Left lung (tissue), 10 donors: ENCODE measurements around the gene PRPF4. TPM values are rescaled to one million over a fixed set of nuclear protein-coding genes. Genes with fewer than 3 reads are reported as not detected.
A peak's percentile ranks its signal among the peaks of the same experiment; 100 is the strongest.

ENCODE experiments used
- ATAC-seq: fragments of 200-7000 bp; cut with Tn5 transposase; one replicate; pipeline ENCODE4 v1.9.1; 2020; ENCODE audit warnings: moderate library complexity
- DNase-seq, 4 donors: peaks; one replicate each; pipeline ENCODE4 v3.0.0-alpha.2; 2013 to 2020
- H3K27ac ChIP-seq, 2 donors: fragments of 200-600 bp; sonication (generic) in 1 of 2; one replicate each; pipeline versions ENCODE4 v1.5.0 to v1.8.0; 2020 to 2021
- H3K27me3 ChIP-seq, 2 donors: fragments of 200-600 bp; sonication (generic) in 1 of 2; one replicate each; pipeline versions ENCODE4 v1.5.0 to v1.8.0; 2020 to 2021
- H3K36me3 ChIP-seq, 2 donors: fragments of 200-600 bp; sonication (generic) in 1 of 2; one replicate each; pipeline versions ENCODE4 v1.5.0 to v1.8.0; 2020 to 2021
- H3K4me1 ChIP-seq, 2 donors: fragments of 200-600 bp; one replicate each; pipeline ENCODE4 v1.8.0; 2021
- H3K4me3 ChIP-seq, 2 donors: fragments of 200-600 bp; sonication (generic) in 1 of 2; one replicate each; pipeline versions ENCODE4 v1.5.0 to v1.8.0; 2020 to 2021; ENCODE audit warnings: mild to moderate bottlenecking in 1 of 2
- H3K9me3 ChIP-seq, 2 donors: fragments of 200-600 bp; sonication (generic) in 1 of 2; one replicate each; pipeline versions ENCODE4 v1.5.0 to v1.8.0; 2020 to 2021
- CTCF ChIP-seq, 2 donors: fragments of 200-600 bp; sonication (generic) in 1 of 2; IDR thresholded peaks; one replicate each; pipeline versions ENCODE4 v1.5.0 to v1.8.0; 2021; ENCODE audit warnings: antibody characterized with exemption in 2 of 2
- intact Hi-C, 2 donors: fragments of 100-400 bp; cut with DNase I; formaldehyde crosslinking; loops; one replicate each; pipeline versions ENCODE4 v1.11.2 to v1.14.2; 2022
- polyA plus RNA-seq, 6 donors: library from polyadenylated mRNA; unstranded; fragments of 120-200 nt; gene quantifications; one replicate each; pipeline ENCODE4 v1.2.1, GENCODE V29; 2013; ENCODE audit not compliant: insufficient read length in 6 of 6
- total RNA-seq, 2 donors: library from RNA; stranded (reverse); fragmentation: NEBNext Ultra II Directional; extraction: Animal tissue kit (Norgen Biotek cat#: 25700); gene quantifications; one replicate each; pipeline ENCODE4 v1.2.1, GENCODE V29; 2021
- donor health status: DM: no; HTN: yes; CAD: no.
- donor health status: DM: no; HTN: no; CAD: no.

The PRPF4 gene
- total and polyA plus RNA-seq, 8 donors, result 16.6 to 34.0 (median 29.5) TPM

GRCh38 chr9:113296796-113297558 is 21.5 kb downstream of the PRPF4 start:
- DNase-seq (no peak), ATAC-seq (no peak)
- peaks cover 0 to 7% of the 10 kb centered on the region in 2 donors for H3K4me1 ChIP-seq
- H3K4me3 ChIP-seq, result no peak overlapping the region
- intact Hi-C loops, result no loop called here
- no peaks in the 10 kb centered on the region for H3K9me3 ChIP-seq
- H3K36me3 ChIP-seq, result peaks cover 0 to 17% of the 10 kb centered on the region in 2 donors
- H3K27me3 ChIP-seq, result no peaks in the 10 kb centered on the region
- TF ChIP-seq CTCF (IDR thresholded peaks at IDR 0.05), result no peak
- no peak overlapping the region for H3K27ac ChIP-seq

GRCh38 chr9:113298311-113298710 is 22.9 kb downstream of the PRPF4 start:
- Histone ChIP-seq H3K27ac (no peak overlapping the region), H3K4me3 (no peak overlapping the region), H3K4me1 (peaks cover 0 to 7% of the 10 kb centered on the region in 2 donors), H3K9me3 (no peaks in the 10 kb centered on the region), H3K27me3 (no peaks in the 10 kb centered on the region), H3K36me3 (peaks cover 0 to 3% of the 10 kb centered on the region in 2 donors)
- no peak for TF ChIP-seq CTCF (IDR thresholded peaks at IDR 0.05)
- no peak for ATAC-seq
- intact Hi-C loops, result no loop called here
- DNase-seq, result no peak

GRCh38 chr9:113298924-113299770 is 23.7 kb downstream of the PRPF4 start:
- Histone ChIP-seq H3K4me1 (peaks cover 0 to 7% of the 10 kb centered on the region in 2 donors), H3K27ac (no peak overlapping the region), H3K36me3 (no peaks in the 10 kb centered on the region), H3K4me3 (no peak overlapping the region), H3K9me3 (no peaks in the 10 kb centered on the region), H3K27me3 (no peaks in the 10 kb centered on the region)
- DNase-seq (no peak), ATAC-seq (no peak)
- intact Hi-C loops, result no loop called here
- no peak for TF ChIP-seq CTCF (IDR thresholded peaks at IDR 0.05)

GRCh38 chr9:113299800-113300292 is 24.4 kb downstream of the PRPF4 start:
- H3K4me3 ChIP-seq, result no peak overlapping the region
- H3K9me3 ChIP-seq, result no peaks in the 10 kb centered on the region
- H3K27ac ChIP-seq, result no peak overlapping the region
- intact Hi-C loops, result no loop called here
- peak; percentile 45 for ATAC-seq
- no peaks in the 10 kb centered on the region for H3K27me3 ChIP-seq
- peaks cover 0 to 7% of the 10 kb centered on the region in 2 donors for H3K4me1 ChIP-seq
- DNase-seq, result peak in 1 of 4 donors; percentile 41
- no peaks in the 10 kb centered on the region for H3K36me3 ChIP-seq
- no peak for TF ChIP-seq CTCF (IDR thresholded peaks at IDR 0.05)

GRCh38 chr9:113301548-113301947 is 26.1 kb downstream of the PRPF4 start:
- intact Hi-C loops, result no loop called here
- Histone ChIP-seq H3K36me3 (no peaks in the 10 kb centered on the region), H3K9me3 (no peaks in the 10 kb centered on the region), H3K27ac (no peak overlapping the region), H3K27me3 (no peaks in the 10 kb centered on the region), H3K4me3 (no peak overlapping the region), H3K4me1 (peaks cover 0 to 7% of the 10 kb centered on the region in 2 donors)
- no peak for TF ChIP-seq CTCF (IDR thresholded peaks at IDR 0.05)
- ATAC-seq (no peak), DNase-seq (no peak)
